WTC11 (cell line): ENCODE data around the gene SLC10A3. TPM values are rescaled to one million over a fixed set of nuclear protein-coding genes. Genes with fewer than 3 reads are reported as not detected.

Source experiments
- ATAC-seq: fragments of 200-7000 bp; cut with Tn5 transposase; 2 replicates; pipeline ENCODE4 v1.10.0; 2021; ENCODE audit warnings: mild to moderate bottlenecking, moderate library complexity
- CTCF ChIA-PET: fragments of 300-600 bp; sonication (Branson Sonifier 250); formaldehyde crosslinking; loops from one replicate; lab custom pipeline; 2021; ENCODE audit warnings: antibody characterized with exemption; lab: Charles Lee
- POLR2A ChIA-PET: fragments of 350-600 bp; sonication (Branson Sonifier 250); formaldehyde crosslinking; loops from one replicate; lab custom pipeline; 2021; ENCODE audit warnings: antibody characterized with exemption; lab: Charles Lee
- DNase-seq: peaks from one replicate; pipeline ENCODE4 v3.0.0; 2021; ENCODE audit warnings: low spot score
- H3K27ac Mint-ChIP-seq: 2 replicates; pipeline ENCODE4 v1.8.0; 2021; ENCODE audit warnings: mixed read lengths
- H3K27me3 Mint-ChIP-seq: 2 replicates; pipeline ENCODE4 v1.8.0; 2021; ENCODE audit warnings: low read depth, mild to moderate bottlenecking, moderate library complexity, mixed read lengths
- H3K36me3 Mint-ChIP-seq: 2 replicates; pipeline ENCODE4 v1.8.0; 2021; ENCODE audit warnings: mixed read lengths
- H3K4me1 Mint-ChIP-seq: 2 replicates; pipeline ENCODE4 v1.8.0; 2022; ENCODE audit warnings: mixed read lengths
- H3K4me3 Mint-ChIP-seq: 2 replicates; pipeline ENCODE4 v1.8.0; 2021; ENCODE audit warnings: mild to moderate bottlenecking, moderate library complexity, mixed read lengths
- H3K9me3 Mint-ChIP-seq: 2 replicates; pipeline ENCODE4 v1.8.0; 2021; ENCODE audit warnings: mixed read lengths
- ERG ChIP-seq: fragments of 250-450 bp; sonication (Bioruptor Pico); IDR thresholded peaks from 2 replicates; pipeline ENCODE4 v1.8.0; 2021; ENCODE audit warnings: mild to moderate bottlenecking
- ESRRA ChIP-seq: sonication (generic); formaldehyde crosslinking; IDR thresholded peaks from 2 replicates; pipeline ENCODE4 v1.8.1; 2022; ENCODE audit warnings: mild to moderate bottlenecking, missing genetic modification reagents, borderline replicate concordance
- FOXP1 ChIP-seq: sonication (generic); formaldehyde crosslinking; IDR thresholded peaks from 2 replicates; pipeline ENCODE4 v1.8.0; 2022; ENCODE audit warnings: missing genetic modification reagents, mild to moderate bottlenecking, moderate library complexity, borderline replicate concordance
- GABPB1 ChIP-seq: sonication (generic); formaldehyde crosslinking; IDR thresholded peaks from 2 replicates; pipeline ENCODE4 v1.8.1; 2023; ENCODE audit warnings: mild to moderate bottlenecking, missing genetic modification reagents
- GRHL2 ChIP-seq: fragments of 250-450 bp; sonication (Bioruptor Pico); IDR thresholded peaks from 2 replicates; pipeline ENCODE4 v1.8.0; 2022; ENCODE audit warnings: mild to moderate bottlenecking, moderate library complexity; ENCODE audit not compliant: insufficient replicate concordance, severe bottlenecking
- HMGA2 ChIP-seq: fragments of 250-450 bp; sonication (Bioruptor Pico); IDR thresholded peaks from 2 replicates; pipeline ENCODE4 v1.4.0; 2021; ENCODE audit warnings: mild to moderate bottlenecking, moderate library complexity
- JAZF1 ChIP-seq: fragments of 250-450 bp; sonication (Bioruptor Pico); IDR thresholded peaks from 2 replicates; pipeline ENCODE4 v1.9.0; 2021; ENCODE audit warnings: moderate library complexity, mild to moderate bottlenecking, inconsistent platforms
- ZNF423 ChIP-seq: fragments of 250-450 bp; sonication (Bioruptor Pico); IDR thresholded peaks from 2 replicates; pipeline ENCODE4 v2.1.2; 2022; ENCODE audit warnings: mild to moderate bottlenecking, moderate library complexity
- total RNA-seq: library from RNA; stranded (reverse); gene quantifications from 3 replicates; pipeline ENCODE4 v1.2.3, GENCODE V29; 2021
- TF ChIP-seq, protein P1 (sequence below): fragments of 250-450 bp; sonication (Bioruptor Pico); IDR thresholded peaks from 2 replicates; pipeline ENCODE4 v1.9.0; 2021; ENCODE audit warnings: mild to moderate bottlenecking
- TF ChIP-seq, protein P2 (sequence below): sonication (generic); formaldehyde crosslinking; IDR thresholded peaks from 2 replicates; pipeline ENCODE4 v1.8.0; 2022; ENCODE audit warnings: mild to moderate bottlenecking, missing genetic modification reagents
- TF ChIP-seq, protein P3 (sequence below): sonication (generic); formaldehyde crosslinking; IDR thresholded peaks from 2 replicates; pipeline ENCODE4 v1.8.1; 2022; ENCODE audit warnings: low read depth, missing genetic modification reagents, borderline replicate concordance
- TF ChIP-seq, protein P4 (sequence below): sonication (generic); formaldehyde crosslinking; IDR thresholded peaks from 2 replicates; pipeline ENCODE4 v1.8.1; 2022; ENCODE audit warnings: missing genetic modification reagents, borderline replicate concordance
- TF ChIP-seq, protein P5 (sequence below): fragments of 200-600 bp; IDR thresholded peaks from 2 replicates; pipeline ENCODE4 v1.8.0; 2022; ENCODE audit warnings: antibody characterized with exemption

Gene SLC10A3
- total RNA-seq, 1 experiment from 2014 or later = 9.8 TPM

DNA sequence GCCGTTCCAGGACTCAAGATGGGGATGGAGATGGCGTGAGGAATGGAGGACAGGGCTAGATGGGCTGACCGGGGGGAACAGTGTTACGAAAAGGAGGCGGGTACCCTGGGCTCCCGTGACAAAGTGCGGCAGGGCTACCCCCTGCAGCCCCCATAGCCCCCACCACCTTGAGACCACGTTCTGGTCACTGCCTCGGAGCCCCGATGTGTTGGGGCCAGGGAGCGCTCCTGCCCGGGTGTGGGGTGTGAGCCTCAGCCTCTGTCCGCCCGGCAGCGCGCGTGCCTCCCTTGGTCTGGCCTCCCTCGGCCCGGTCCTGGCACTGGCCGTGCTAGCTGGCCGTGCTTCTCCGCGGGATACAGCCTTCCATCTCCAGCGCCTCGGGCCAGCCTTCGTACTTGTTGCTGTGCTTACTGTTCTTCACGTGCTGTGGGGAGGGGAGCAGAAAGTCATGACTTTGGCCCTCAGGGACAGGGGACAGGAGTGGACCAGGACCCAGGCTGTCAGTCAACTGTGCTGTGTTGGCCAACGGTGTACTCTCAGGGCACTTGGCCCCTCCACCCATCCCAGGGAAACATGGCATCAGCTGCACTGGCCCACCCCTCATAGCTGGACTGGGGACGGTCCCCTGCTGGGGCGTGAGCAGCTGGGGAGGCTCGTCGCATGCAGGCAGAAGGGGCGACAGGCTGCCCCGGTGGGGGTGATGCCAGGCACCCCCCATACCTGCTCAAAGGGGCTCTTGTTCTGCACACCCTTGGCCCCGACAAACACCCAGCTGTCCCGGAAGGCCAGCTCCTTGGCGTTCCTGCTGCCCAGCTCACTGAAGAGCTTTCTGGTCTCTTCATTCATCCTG is 16.3 kb upstream of the SLC10A3 start:
- Mint-ChIP-seq H3K9me3 (no peaks in the 10 kb centered on the region), H3K27me3 (no peaks in the 10 kb centered on the region), H3K36me3 (peaks cover 15% of the 10 kb centered on the region), H3K4me3 (no peak overlapping the region), H3K27ac (no peak overlapping the region), H3K4me1 (no peaks in the 10 kb centered on the region)
- DNase-seq = no peak
- ChIA-PET CTCF (no interaction called here), POLR2A (no interaction called here)
- no peak for ATAC-seq
- TF ChIP-seq, protein P1, sequence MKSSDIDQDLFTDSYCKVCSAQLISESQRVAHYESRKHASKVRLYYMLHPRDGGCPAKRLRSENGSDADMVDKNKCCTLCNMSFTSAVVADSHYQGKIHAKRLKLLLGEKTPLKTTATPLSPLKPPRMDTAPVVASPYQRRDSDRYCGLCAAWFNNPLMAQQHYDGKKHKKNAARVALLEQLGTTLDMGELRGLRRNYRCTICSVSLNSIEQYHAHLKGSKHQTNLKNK = no peak
- no peak for TF ChIP-seq GABPB1 (CRISPR knock-in tag)
- TF ChIP-seq, protein P2, sequence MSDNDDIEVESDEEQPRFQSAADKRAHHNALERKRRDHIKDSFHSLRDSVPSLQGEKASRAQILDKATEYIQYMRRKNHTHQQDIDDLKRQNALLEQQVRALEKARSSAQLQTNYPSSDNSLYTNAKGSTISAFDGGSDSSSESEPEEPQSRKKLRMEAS (CRISPR knock-in tag) = no peak
- TF ChIP-seq, protein P3, sequence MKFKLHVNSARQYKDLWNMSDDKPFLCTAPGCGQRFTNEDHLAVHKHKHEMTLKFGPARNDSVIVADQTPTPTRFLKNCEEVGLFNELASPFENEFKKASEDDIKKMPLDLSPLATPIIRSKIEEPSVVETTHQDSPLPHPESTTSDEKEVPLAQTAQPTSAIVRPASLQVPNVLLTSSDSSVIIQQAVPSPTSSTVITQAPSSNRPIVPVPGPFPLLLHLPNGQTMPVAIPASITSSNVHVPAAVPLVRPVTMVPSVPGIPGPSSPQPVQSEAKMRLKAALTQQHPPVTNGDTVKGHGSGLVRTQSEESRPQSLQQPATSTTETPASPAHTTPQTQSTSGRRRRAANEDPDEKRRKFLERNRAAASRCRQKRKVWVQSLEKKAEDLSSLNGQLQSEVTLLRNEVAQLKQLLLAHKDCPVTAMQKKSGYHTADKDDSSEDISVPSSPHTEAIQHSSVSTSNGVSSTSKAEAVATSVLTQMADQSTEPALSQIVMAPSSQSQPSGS (CRISPR knock-in tag) = no peak
- TF ChIP-seq, protein P4, sequence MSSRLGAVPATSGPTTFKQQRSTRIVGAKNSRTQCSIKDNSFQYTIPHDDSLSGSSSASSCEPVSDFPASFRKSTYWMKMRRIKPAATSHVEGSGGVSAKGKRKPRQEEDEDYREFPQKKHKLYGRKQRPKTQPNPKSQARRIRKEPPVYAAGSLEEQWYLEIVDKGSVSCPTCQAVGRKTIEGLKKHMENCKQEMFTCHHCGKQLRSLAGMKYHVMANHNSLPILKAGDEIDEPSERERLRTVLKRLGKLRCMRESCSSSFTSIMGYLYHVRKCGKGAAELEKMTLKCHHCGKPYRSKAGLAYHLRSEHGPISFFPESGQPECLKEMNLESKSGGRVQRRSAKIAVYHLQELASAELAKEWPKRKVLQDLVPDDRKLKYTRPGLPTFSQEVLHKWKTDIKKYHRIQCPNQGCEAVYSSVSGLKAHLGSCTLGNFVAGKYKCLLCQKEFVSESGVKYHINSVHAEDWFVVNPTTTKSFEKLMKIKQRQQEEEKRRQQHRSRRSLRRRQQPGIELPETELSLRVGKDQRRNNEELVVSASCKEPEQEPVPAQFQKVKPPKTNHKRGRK (CRISPR knock-in tag) = no peak
- TF ChIP-seq GRHL2 = no peak
- TF ChIP-seq, protein P5, sequence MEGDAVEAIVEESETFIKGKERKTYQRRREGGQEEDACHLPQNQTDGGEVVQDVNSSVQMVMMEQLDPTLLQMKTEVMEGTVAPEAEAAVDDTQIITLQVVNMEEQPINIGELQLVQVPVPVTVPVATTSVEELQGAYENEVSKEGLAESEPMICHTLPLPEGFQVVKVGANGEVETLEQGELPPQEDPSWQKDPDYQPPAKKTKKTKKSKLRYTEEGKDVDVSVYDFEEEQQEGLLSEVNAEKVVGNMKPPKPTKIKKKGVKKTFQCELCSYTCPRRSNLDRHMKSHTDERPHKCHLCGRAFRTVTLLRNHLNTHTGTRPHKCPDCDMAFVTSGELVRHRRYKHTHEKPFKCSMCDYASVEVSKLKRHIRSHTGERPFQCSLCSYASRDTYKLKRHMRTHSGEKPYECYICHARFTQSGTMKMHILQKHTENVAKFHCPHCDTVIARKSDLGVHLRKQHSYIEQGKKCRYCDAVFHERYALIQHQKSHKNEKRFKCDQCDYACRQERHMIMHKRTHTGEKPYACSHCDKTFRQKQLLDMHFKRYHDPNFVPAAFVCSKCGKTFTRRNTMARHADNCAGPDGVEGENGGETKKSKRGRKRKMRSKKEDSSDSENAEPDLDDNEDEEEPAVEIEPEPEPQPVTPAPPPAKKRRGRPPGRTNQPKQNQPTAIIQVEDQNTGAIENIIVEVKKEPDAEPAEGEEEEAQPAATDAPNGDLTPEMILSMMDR = no peak
- no peak for TF ChIP-seq HMGA2 (CRISPR knock-in tag)
- TF ChIP-seq, all 79 proteins: peak for 0

GRCh38 chrX:154505734-154506133 is 15.3 kb upstream of the SLC10A3 start:
- no peak for ATAC-seq
- CTCF ChIA-PET = no interaction called here
- Mint-ChIP-seq H3K4me3 (no peak overlapping the region), H3K4me1 (no peaks in the 10 kb centered on the region), H3K27me3 (peaks cover 2% of the 10 kb centered on the region; the same call in 1 of the 2 replicates), H3K27ac (no peak overlapping the region), H3K9me3 (no peaks in the 10 kb centered on the region), H3K36me3 (peaks cover 11% of the 10 kb centered on the region)
- TF ChIP-seq GABPB1 (CRISPR knock-in tag) = no peak
- no peak for TF ChIP-seq FOXP1 (CRISPR knock-in tag)
- no peak for TF ChIP-seq JAZF1
- no peak for TF ChIP-seq ZNF423
- POLR2A ChIA-PET = no interaction called here
- no peak for DNase-seq

DNA sequence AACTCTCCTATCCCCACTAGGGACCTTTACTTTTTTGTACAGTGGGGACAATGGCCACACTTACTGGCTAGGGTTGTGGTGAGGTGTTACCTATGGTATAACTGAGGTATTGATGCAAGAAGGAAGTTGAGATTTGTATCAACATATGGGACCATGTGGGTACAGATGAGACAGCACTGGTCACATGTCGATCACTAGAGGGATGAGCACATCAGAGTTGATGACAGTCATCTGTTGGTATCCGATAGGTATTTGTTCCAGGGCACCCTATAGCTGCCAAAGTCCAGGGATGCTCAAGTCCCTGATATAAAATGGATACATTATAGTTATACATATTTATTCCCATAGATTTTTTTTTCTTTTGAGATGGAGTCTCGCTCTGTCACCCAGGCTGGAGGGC is 12.6 kb upstream of the SLC10A3 start:
- ChIA-PET CTCF (interaction anchor here (1.3 kb wide), 1 partner anchor 12 kb away, joined by 4 read pairs; the partner anchor contains the start of gene SLC10A3), POLR2A (interaction anchor here (0.7 kb wide), 1 partner anchor 140 kb away, joined by 9 read pairs; no protein-coding TSS in a partner anchor)
- ATAC-seq (no peak), DNase-seq (no peak)
- Mint-ChIP-seq H3K36me3 (no peaks in the 10 kb centered on the region), H3K27me3 (peaks cover 2% of the 10 kb centered on the region; the same call in 1 of the 2 replicates), H3K4me1 (no peaks in the 10 kb centered on the region), H3K4me3 (no peak overlapping the region), H3K27ac (no peak overlapping the region), H3K9me3 (no peaks in the 10 kb centered on the region)
- TF ChIP-seq ESRRA (CRISPR knock-in tag) (no peak), ERG (no peak)
- TF ChIP-seq, protein P2 (CRISPR knock-in tag) = no peak
